Fibroblast of skin of left quadriceps (primary cell): Measurements from ENCODE around the gene BRMS1.
"Not testable (repeated sequence)": the region's sequence is repeated elsewhere in the genome, so short reads cannot be mapped to it uniquely, and the experiment has no call there.

Source experiments
- DNase-seq, 2 experiments: peaks; one replicate each; pipeline ENCODE4 v3.0.0-alpha.2; 2013; ENCODE audit warnings: low read depth in 2 of 2

Gene BRMS1

DNA sequence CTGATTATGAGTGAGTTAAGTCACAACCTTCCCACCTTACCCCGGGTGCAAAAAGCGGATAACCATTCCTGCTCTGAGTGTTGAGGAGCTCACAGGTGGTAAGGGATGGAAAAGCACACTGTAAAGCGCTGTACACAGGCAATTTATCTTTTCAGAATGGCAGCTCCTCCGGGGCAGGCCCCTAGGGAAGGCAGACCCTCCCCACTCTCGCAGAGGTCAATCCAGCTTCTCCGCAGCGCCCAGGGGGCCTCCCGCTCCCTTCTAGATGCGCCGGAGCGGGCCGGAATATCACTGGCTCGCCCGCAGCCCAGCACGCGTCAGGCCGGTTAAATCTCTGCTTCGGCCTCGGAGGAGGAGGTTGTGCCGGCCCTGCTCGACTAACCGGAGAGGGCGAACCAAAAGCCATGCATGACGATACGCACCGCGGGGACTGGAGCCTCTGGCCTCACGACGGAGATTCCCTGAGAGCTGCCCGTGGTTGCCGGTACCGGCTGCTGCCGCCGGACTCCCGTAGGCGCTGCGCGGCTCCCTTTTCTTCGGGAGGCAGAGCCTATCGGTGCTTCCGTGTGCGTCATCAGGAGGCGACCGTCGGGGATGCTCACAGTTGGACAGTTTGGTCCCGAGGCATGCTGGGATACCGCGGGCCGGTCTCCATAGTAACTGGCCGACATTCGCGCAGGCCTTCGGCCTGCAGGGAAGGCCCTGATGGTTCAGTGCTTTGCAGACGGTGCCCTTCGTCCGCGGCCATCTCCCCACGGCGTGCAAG, at the start of gene BRMS1:
TSS of gene BRMS1 (minus strand) at position 555 of the 766 bp plus-strand sequence. CDS start 2,870 bp downstream, outside the sequence.
- peak; percentile 88 to 89 for DNase-seq

GRCh38 chr11:66393954-66394353, 49.0 kb upstream of the BRMS1 start:
- DNase-seq, result no peak

DNA sequence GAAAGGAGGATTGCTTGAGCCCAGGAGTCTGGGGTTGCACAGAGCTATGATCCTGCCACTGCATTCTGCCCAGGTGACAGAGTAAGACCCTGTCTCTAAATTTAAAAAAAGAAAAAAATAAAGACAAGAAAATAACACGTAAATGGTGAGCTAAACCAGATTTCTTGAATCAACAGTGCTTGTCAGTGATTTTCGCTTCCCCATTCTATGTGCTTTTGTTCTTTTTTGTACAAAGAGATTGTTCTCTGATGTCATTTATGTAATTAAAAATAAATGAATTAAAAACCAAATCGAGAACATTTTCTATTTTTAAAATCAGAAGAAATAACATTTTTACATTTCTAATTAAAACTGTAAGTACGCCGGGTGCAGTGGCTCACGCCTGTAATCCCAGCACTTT, 46.4 kb upstream of the BRMS1 start:
- no peak for DNase-seq

DNA sequence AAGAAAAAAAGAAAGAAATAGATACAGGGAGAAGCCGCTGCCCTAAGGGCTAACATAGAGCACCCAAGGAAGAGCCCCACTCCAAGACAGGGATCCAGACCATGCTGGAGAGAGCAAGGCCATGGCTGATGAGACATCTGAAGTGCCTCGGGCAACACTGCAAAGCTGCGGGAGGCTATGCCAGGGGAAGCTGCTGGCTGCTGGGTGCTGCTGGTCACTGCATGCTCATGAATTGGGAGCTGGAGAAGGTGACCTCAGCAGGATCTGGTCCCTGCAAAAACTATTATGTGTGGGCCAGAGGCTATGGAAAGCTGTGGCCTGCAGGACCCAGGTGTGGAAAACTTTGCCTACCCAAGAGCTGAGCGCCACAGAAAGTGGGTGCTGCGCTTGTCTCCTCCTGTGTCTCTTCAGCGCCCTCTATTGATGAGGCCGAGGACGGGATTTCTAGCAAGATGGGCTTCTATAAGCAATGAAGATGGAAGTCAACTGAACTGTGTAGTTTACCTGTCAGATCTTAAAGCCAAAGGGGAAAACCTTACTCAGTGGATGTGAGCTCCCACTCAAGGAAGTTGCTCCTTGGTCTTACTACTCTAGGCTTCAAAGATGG, 44.0 kb upstream of the BRMS1 start:
- peak; percentile 30 to 38 for DNase-seq

GRCh38 chr11:66386171-66387069, 41.5 kb upstream of the BRMS1 start:
- peak; percentile 65 to 67 for DNase-seq

DNA sequence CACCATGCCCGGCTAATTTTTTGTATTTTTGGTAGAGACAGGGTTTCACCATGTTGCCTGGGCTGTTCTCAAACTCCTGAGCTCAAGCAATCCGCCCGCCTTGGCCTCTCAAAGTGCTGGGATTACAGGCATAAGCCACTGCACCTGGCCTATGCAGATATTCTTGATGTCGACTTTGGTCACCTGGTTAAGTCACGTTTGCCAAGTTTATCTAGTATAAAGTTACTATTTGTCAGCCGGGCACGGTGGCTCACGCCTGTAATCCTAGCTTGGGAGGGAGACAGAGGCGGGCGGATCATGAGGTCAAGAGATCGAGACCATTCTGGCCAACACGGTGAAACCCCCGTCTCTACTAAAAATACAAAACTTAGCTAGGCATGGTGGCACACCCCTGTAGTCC, 39.4 kb upstream of the BRMS1 start:
- not testable (repeated sequence) for DNase-seq

DNA sequence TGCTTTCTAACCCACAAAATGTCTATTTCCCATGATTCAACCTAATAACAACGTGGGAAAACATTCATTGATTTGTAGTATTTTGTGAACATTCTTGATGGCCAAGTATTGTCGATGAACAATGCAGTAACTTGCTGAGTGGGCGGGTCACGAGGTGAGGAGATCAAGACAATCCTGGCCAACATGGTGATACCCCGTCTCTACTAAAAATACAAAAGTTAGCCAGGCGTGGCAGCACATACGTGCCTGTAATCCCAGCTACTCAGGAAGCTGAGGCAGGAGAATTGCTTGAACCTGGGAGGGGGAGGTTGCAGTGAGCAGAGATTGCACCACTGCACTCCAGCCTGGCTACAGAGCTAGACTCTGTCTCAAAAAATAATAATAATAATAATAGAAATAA, 35.4 kb upstream of the BRMS1 start:
- DNase-seq, result not testable (repeated sequence)

DNA sequence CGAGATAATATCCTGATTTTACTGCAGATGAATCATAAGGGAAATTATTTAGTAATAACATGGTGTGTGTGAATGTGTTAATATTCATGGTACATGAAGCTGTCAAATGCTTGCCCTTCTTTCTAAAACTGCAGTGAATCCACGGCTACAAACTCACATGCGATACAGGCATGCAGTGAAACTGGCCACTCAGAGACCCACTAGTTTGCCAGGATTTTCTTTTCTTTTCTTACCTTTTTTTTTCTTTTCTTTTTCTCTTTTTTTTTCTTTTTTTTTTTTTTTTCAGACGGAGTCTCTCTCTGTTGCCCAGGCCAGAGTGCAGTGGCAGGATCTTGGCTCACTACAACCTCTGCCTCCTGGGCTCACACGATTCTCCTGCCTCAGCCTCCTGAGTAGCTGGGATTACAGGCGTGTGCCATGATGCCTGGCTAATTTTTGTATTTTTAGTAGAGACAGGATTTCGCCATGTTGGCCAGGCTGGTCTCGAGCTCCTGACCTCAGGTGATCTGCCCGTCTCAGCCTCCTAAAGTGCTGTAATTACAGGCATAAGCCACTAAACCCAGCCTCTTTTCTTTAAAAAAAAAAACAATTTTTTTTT, 28.9 kb upstream of the BRMS1 start:
- not testable (repeated sequence) for DNase-seq

GRCh38 chr11:66373265-66373664, 28.4 kb upstream of the BRMS1 start:
- DNase-seq, result no peak

DNA sequence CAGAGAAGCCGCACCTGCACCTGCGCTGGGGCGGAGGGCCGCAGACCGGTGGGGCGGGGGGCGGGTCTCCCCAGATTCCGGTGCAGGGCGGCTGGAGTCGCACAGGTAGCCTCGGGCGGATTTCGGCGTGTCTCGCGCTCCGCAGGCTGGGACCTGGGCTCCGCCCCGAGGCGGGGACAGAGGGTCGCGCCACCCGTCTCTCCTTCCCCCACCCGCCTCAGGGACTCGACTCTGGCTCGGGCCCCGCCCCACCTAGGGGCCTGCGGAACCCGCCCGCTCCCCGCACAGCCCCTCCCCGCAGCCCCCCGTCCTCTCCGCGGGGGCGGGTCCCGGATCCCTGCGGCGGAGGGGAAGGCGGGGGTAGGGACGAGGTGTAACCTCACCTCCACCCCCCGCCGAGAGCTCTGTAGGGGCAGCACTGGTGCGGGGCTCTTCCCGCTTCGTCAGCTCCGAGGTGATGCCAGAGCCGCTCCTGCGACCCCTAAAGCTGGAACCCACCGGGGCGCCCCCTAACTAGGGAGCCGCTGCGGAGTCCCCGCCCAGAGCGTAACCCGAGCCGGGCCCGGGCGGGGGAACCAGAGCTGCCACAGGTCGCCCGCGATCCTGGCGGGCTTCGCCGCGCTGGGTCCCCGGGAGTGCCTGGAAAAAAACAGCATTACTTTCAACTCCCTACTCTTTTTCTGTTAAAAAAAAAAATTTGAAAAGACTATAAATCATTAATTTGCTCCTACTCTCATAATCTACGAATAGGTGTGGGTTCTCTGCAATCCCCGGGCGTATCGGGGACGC, 26.9 kb upstream of the BRMS1 start, which contains the start of gene SLC29A2:
TSS of gene SLC29A2 (minus strand) at position 134 of the 789 bp plus-strand sequence. CDS start 169 bp downstream, outside the sequence.
- DNase-seq, result no peak

DNA sequence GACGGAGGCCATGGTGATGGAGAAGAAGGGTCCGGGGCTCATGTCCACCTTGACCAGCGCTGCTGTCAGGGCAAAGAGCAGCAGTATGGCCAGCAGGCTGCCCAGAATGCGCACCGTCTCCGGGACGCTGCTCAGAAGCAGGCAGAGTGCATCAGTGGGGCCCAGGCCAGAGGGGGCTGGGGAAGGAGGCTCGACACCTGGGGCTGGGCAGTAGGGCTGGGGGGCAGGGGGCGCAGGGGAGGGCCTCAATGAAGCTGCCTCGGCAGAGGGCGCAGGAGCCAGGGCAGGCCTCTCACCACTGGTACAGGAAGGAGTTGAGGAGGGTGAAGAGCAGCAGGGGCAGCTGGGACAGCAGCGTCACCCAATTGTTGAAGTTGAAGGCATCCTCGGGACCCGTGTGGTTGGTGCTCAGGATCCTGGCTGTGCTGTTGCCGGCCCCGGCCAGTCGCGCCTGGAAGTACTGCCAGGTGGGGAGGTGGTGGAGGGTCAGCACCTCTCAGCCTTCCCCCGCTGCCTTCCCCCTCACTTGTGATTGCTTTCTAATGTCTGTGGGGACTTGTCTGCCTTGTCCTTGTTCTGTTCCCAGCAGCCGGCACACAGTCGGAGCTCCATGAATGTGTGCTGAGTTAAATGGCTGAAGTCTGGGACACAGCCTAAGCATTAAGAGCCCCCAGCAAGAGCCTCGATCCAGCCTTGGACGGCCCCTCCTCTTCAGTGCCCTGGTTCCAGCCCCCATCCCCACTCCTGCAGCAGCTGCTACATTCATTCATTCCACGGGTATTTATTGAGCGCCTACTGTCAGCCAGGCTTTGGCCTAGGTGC, 24.4 kb upstream of the BRMS1 start:
- no peak for DNase-seq

GRCh38 chr11:66368484-66368883, 23.6 kb upstream of the BRMS1 start:
- no peak for DNase-seq

GRCh38 chr11:66367561-66368312, 22.8 kb upstream of the BRMS1 start:
- no peak for DNase-seq

- DNase-seq, result no peak
These were observed 22.1 kb upstream of the BRMS1 start for GRCh38 chr11:66366844-66367477.

DNA sequence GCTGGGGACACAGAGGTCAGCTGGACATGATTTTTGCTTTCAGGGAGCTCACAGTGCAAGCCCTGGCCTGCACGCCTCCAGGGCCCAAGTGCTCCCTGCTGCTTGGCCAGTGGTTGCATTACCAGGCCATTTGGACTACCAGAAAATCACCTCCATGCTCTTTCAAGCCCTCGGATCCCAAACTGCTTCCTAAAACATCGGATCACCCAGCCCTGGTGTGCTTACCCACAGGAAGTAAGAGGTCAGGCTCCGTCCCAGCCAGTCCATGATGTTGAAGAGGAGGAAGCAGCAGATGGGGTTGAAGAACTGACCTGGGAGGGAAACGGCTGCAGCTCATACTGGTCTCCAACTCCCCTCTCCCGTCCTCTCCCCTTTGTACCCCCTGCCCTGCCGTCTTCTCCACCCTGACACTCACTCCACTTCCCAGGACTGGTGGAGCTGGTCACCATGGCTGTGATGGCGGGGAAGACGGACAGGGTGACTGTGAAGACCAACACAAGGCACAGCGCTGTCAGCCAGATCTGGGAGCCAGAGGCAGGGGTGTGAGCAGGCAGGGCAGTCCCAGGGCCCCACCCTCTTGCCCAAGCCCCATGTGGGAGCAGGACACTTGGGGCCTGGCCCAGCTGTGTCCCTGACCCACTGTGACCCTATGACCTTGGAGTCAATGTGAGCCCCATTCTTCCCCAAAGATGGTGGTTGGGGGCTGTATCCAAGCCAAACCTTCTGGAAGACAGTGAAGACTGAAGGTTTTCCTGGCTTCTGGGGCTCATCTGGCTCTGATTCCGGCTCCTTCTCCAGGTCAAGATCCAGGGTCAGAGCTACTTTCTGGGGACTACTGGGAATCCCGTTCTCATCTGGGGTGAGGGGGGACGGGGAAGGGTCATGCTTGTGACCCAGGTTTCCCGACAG, 21.1 kb upstream of the BRMS1 start:
- no peak for DNase-seq

GRCh38 chr11:66365166-66365565, 20.3 kb upstream of the BRMS1 start:
- no peak for DNase-seq

DNA sequence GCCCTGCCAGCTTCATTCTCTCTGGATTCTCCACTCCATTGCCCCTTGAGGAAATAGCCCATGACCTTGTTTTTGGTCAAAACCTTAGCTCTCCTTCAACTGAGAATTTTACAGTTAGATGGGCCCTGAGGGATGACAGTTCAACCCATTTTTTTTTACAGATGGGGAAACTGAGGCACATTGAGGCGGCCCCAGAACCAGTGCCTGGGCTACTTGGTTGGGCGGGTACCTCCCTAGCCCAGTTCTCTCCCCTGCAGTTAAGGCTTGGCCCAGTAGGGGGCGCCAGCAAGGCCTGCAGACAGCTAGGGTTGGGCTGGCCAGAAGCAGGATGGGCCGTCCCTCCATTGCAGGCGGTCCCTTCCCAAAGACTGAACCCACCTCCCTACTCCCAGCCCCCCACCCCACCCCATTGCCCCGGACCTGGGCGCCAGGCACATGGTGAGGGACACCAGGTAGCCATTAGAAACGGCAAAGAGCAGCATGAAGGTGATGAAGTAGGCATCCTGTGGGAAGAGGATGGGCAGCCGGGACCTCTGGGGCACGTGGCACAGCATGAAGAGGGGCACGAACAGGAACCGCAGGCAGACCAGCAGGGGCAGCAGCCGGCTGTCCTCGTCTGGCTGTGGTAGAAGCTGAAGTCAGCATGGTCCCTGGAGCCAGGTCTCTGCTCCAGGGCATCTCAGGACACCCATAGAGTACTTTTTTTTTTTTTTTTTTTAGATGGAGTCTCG, 19.1 kb upstream of the BRMS1 start:
- no peak for DNase-seq
